GM23248 (cell line): Measurements from ENCODE around the gene CERK. TPM values are rescaled to one million over a fixed set of nuclear protein-coding genes. Genes with fewer than 3 reads are reported as not detected.

ENCODE experiments used
- DNase-seq: peaks from one replicate; pipeline ENCODE4 v3.0.0-alpha.2; 2015
- H2AFZ ChIP-seq: fragments of 200-600 bp; sonication (generic); 2 replicates; pipeline ENCODE4 v1.6.1; 2016; ENCODE audit warnings: antibody characterized with exemption
- H3F3A ChIP-seq: fragments of 200-600 bp; sonication (generic); 2 replicates; pipeline ENCODE4 v1.6.1; 2016; ENCODE audit warnings: mild to moderate bottlenecking, antibody characterized with exemption, mixed run types; ENCODE audit not compliant: insufficient read depth
- H3K27ac ChIP-seq: fragments of 200-600 bp; sonication (generic); 2 replicates; pipeline ENCODE4 v1.5.1; 2016; ENCODE audit warnings: mild to moderate bottlenecking
- H3K27me3 ChIP-seq: fragments of 200-600 bp; sonication (generic); replicated peaks from 2 replicates; pipeline ENCODE4 v1.6.1; 2016; ENCODE audit warnings: mild to moderate bottlenecking; ENCODE audit not compliant: insufficient read depth
- H3K36me3 ChIP-seq: fragments of 200-600 bp; sonication (generic); 2 replicates; pipeline ENCODE4 v1.6.1; 2016; ENCODE audit warnings: low read depth, mild to moderate bottlenecking
- H3K4me1 ChIP-seq: fragments of 200-600 bp; sonication (generic); 2 replicates; pipeline ENCODE4 v1.6.1; 2016; ENCODE audit warnings: mild to moderate bottlenecking; ENCODE audit not compliant: insufficient read depth
- H3K4me2 ChIP-seq: fragments of 200-600 bp; sonication (generic); one replicate; pipeline ENCODE4 v1.6.1; 2016; ENCODE audit warnings: mild to moderate bottlenecking; ENCODE audit not compliant: unreplicated experiment
- H3K4me3 ChIP-seq: fragments of 200-600 bp; sonication (generic); 2 replicates; pipeline ENCODE4 v1.5.1; 2016; ENCODE audit warnings: mild to moderate bottlenecking
- H3K79me2 ChIP-seq: fragments of 200-600 bp; sonication (generic); 2 replicates; pipeline ENCODE4 v1.6.1; 2016; ENCODE audit warnings: mild to moderate bottlenecking; ENCODE audit not compliant: insufficient read depth
- H3K9ac ChIP-seq: fragments of 200-600 bp; sonication (generic); 2 replicates; pipeline ENCODE4 v1.6.1; 2016; ENCODE audit warnings: mild to moderate bottlenecking
- H3K9me2 ChIP-seq: fragments of 200-600 bp; sonication (generic); 2 replicates; pipeline ENCODE4 v1.6.1; 2016; ENCODE audit warnings: mixed run types, mild to moderate bottlenecking, moderate library complexity; ENCODE audit not compliant: insufficient read depth
- H3K9me3 ChIP-seq: fragments of 200-600 bp; sonication (generic); one replicate; pipeline ENCODE4 v1.6.1; 2017; ENCODE audit warnings: low read depth
- H4K20me1 ChIP-seq: fragments of 200-600 bp; sonication (generic); 2 replicates; pipeline ENCODE4 v1.6.0; 2016; ENCODE audit not compliant: insufficient read depth
- EZH2 ChIP-seq: fragments of 200-600 bp; sonication (generic); IDR thresholded peaks from 2 replicates; pipeline ENCODE4 v1.6.1; 2018; ENCODE audit warnings: antibody characterized with exemption, mild to moderate bottlenecking; ENCODE audit not compliant: insufficient read depth, poor library complexity, severe bottlenecking
- EZH2phosphoT487 ChIP-seq: fragments of 200-600 bp; sonication (generic); IDR thresholded peaks from 2 replicates; pipeline ENCODE4 v1.6.1; 2018; ENCODE audit warnings: antibody characterized with exemption, moderate library complexity, mild to moderate bottlenecking, low read depth; ENCODE audit not compliant: insufficient read depth
- WGBS, 2 experiments: methylation state at CpG; one replicate each; pipeline ENCODE4 v1.1.6; 2015 to 2017; ENCODE audit warnings: low lambda C conversion rate in 2 of 2, low coverage in 1 of 2; ENCODE audit errors: missing lambda C conversion rate in 2 of 2; 5-methylcytosine and 5-hydroxymethylcytosine counted together
- in situ Hi-C: fragments of 300-500 bp; cut with MboI; formaldehyde crosslinking; loops from 2 replicates; pipeline ENCODE4 v1.15.0; 2020
- polyA plus RNA-seq: library from polyadenylated mRNA; unstranded; fragments of >200 nt; fragmentation: Nextera tagmentation; extraction: Ambion mirVana; gene quantifications from 2 replicates; pipeline ENCODE4 v1.2.1, GENCODE V29; 2016
- total RNA-seq: library from RNA; depleted of rRNA; stranded (reverse); fragments of >200 nt; shearing (Covaris generic); gene quantifications from 2 replicates; pipeline ENCODE4 v1.2.3, GENCODE V29; 2014

CERK gene
- total and polyA plus RNA-seq, 2 experiments from 2014 or later, result 25.3 to 45.4 TPM

- Histone ChIP-seq H3K9me3 (no peaks in the 10 kb centered on the region), H3K9me2 (no peaks in the 10 kb centered on the region), H3K4me1 (peaks cover 7% of the 10 kb centered on the region), H3K36me3 (peaks cover 31% of the 10 kb centered on the region), H3F3A (peaks cover 22% of the 10 kb centered on the region), H3K27me3 (no peaks in the 10 kb centered on the region), H3K79me2 (peaks cover 19% of the 10 kb centered on the region), H2AFZ (no peak overlapping the region), H3K4me3 (no peak overlapping the region), H3K9ac (no peak overlapping the region), H3K27ac (no peak overlapping the region), H4K20me1 (no peaks in the 10 kb centered on the region), H3K4me2 (no peak overlapping the region)
- DNase-seq, result no peak
- 89 to 93% methylated on average over 8 of the region's 8 CpGs for WGBS, 2 experiments
- TF ChIP-seq EZH2phosphoT487, result no peak
- TF ChIP-seq EZH2, result no peak
- in situ Hi-C loops, result no loop called here
Measured at GRCh38 chr22:46712288-46712687, 25.8 kb downstream of the CERK start.

GRCh38 chr22:46710806-46711205 lies 27.2 kb downstream of the CERK start:
- peaks cover 24% of the 10 kb centered on the region for H3K36me3 ChIP-seq
- no peak overlapping the region for H2AFZ ChIP-seq
- no peak overlapping the region for H3K4me2 ChIP-seq
- TF ChIP-seq EZH2phosphoT487, result no peak
- no peak for TF ChIP-seq EZH2
- H3K27me3 ChIP-seq, result no peaks in the 10 kb centered on the region
- no peaks in the 10 kb centered on the region for H4K20me1 ChIP-seq
- peaks cover 22% of the 10 kb centered on the region for H3F3A ChIP-seq
- H3K27ac ChIP-seq, result no peak overlapping the region
- 95 to 97% methylated on average over 11 of the region's 11 CpGs for WGBS, 2 experiments
- peaks cover 7% of the 10 kb centered on the region for H3K4me1 ChIP-seq
- H3K9me2 ChIP-seq, result no peaks in the 10 kb centered on the region
- H3K9ac ChIP-seq, result no peak overlapping the region
- H3K9me3 ChIP-seq, result no peaks in the 10 kb centered on the region
- in situ Hi-C loops, result no loop called here
- no peak overlapping the region for H3K4me3 ChIP-seq
- H3K79me2 ChIP-seq, result peaks cover 19% of the 10 kb centered on the region; the same call in 1 of the 2 replicates
- DNase-seq, result no peak

- H3K4me3 ChIP-seq, result no peak overlapping the region
- H3K27me3 ChIP-seq, result no peaks in the 10 kb centered on the region
- H4K20me1 ChIP-seq, result no peaks in the 10 kb centered on the region
- TF ChIP-seq EZH2phosphoT487 (no peak), EZH2 (no peak)
- 79 to 84% methylated on average over 16 to 17 of the region's 17 CpGs for WGBS, 2 experiments
- no peaks in the 10 kb centered on the region for H3K9me3 ChIP-seq
- peaks cover 24% of the 10 kb centered on the region for H3K36me3 ChIP-seq
- DNase-seq, result no peak
- no peaks in the 10 kb centered on the region for H3K4me1 ChIP-seq
- H3K9ac ChIP-seq, result no peak overlapping the region
- peaks cover 15% of the 10 kb centered on the region; the same call in 1 of the 2 replicates for H3K79me2 ChIP-seq
- H3K4me2 ChIP-seq, result no peak overlapping the region
- H3K27ac ChIP-seq, result no peak overlapping the region
- no peaks in the 10 kb centered on the region for H3K9me2 ChIP-seq
- peaks cover 4% of the 10 kb centered on the region; the same call in 1 of the 2 replicates for H3F3A ChIP-seq
- in situ Hi-C loops, result no loop called here
- H2AFZ ChIP-seq, result no peak overlapping the region
Measured at GRCh38 chr22:46708766-46709330, 29.2 kb downstream of the CERK start.

- no peaks in the 10 kb centered on the region for H4K20me1 ChIP-seq
- no peaks in the 10 kb centered on the region for H3K9me3 ChIP-seq
- H3K27me3 ChIP-seq, result no peaks in the 10 kb centered on the region
- H3K9ac ChIP-seq, result no peak overlapping the region
- no peak for DNase-seq
- no peaks in the 10 kb centered on the region for H3K9me2 ChIP-seq
- in situ Hi-C loops, result no loop called here
- H2AFZ ChIP-seq, result no peak overlapping the region
- H3K4me3 ChIP-seq, result no peak overlapping the region
- no peak for TF ChIP-seq EZH2phosphoT487
- TF ChIP-seq EZH2, result no peak
- H3K27ac ChIP-seq, result no peak overlapping the region
- 94 to 97% methylated on average over 30 to 32 of the region's 32 CpGs for WGBS, 2 experiments
- no peaks in the 10 kb centered on the region for H3K4me1 ChIP-seq
- H3K4me2 ChIP-seq, result no peak overlapping the region
- H3K36me3 ChIP-seq, result peaks cover 23% of the 10 kb centered on the region
- peaks cover 10% of the 10 kb centered on the region; the same call in 1 of the 2 replicates for H3K79me2 ChIP-seq
- peaks cover 4% of the 10 kb centered on the region; the same call in 1 of the 2 replicates for H3F3A ChIP-seq
Measured at GRCh38 chr22:46707827-46708570, 30.1 kb downstream of the CERK start.
